AG20443 (cell line): ENCODE measurements around the gene C6orf163.

Experiments used
- DNase-seq: peaks from one replicate; pipeline ENCODE4 v3.0.0; 2012; ENCODE audit warnings: low spot score, mixed read lengths

The C6orf163 gene

DNA sequence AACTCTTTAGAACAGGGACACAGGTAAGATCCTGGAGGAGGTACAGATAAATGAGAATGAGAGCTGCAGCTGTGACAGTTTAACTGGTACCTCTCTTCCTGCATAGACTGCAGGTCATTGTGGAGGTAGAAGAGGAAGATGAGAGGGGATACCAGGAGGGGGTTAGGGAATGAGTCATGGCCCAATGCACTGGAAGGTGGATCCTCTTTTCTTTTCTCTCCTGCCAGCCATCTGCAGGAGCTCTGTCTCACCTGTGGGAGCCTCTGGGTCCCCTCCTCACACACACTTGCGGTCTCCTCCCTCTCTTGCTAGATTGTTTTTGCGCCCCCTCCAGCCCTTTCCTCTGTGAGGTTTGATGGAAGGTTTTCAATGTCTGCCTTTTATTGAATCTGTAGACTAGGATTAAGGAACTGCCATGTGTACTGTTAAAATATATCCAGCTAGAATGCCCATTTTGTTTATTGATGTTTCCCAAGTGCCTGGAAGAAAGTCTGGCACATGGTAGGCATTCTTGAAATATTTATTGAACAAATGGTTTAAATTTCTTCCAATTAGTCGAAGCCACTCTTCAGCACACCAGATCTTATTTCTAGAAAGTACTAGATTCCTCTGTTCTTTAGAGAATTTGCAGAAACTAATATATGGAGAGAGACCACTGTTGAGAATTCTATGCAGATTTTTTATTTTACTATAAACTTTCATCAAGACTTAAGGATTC lies 13.0 kb downstream of the C6orf163 start:
- DNase-seq: no peak

GRCh38 chr6:87364602-87365252 lies 20.1 kb downstream of the C6orf163 start:
- no peak for DNase-seq

DNA sequence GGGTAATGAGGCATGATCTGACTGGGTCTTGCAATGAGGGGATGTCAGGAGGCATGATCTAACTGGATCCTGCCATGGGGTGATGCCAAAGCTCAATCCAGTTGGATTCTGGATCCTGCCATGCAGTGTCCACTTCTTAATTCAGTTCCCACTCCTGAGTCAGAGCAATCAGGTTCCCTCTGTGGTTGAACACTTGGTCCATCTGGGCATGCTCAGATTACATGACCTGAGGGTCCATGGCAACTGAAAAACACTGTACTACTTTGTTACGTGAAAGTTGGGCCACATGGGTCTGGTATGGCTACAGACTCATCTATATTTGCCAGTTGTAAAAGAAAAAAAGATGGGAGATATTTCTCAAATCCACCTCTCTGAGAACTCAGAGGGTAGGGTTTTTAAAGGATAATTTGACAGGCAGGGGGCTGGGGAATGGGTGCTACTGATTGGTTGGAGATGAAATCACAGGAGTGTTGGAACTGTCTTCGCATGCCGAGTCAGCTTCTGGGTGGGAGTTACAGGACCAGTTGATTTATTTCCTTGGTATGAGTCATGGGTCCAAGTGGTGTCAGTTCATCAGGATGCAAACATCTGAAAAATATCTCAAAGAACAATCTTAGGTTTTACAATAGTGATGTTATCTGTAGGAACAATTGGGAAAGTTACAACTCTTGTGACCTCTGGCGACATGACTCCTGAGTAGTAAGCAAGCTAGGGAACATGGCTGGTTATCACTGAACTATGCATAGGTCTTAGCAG lies 21.6 kb downstream of the C6orf163 start:
- no peak for DNase-seq

DNA sequence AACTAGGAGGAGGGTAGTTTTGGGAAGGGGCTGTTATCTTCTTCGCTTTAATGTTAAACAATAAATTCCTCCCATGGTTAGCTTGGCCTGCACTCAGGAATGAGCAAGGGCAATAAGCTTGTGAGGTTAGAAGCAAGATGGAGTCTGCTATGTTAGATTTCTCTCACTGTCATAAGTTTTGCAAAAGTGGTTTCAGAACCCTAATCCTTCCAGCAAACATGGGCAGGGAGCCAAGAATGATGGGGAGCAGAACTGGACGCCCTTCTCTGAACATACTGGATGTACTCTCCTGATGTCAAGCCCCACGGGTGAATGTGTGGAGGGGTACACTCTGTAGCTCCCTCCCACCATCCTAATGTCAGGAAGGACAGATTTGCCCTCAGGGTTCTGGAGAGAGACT lies 22.3 kb downstream of the C6orf163 start:
- no peak for DNase-seq

DNA sequence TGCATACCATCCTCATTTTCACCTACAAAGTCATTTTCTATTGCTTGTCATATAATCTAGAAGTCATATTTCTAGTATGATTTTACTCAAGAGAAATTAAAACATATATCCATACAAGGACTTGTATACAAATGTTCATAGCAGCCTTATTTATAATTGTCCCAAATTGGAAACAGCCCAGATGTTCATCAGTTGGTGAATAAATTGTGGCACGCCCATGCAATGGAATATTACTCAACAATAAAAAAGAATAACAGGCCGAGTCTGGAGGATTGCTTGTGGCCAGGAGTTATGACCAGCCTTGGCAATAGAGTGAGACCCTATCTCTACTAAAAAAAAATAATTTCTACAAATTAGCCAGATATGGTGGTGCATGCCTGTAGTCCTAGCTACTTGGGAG lies 28.8 kb downstream of the C6orf163 start:
- no peak for DNase-seq

DNA sequence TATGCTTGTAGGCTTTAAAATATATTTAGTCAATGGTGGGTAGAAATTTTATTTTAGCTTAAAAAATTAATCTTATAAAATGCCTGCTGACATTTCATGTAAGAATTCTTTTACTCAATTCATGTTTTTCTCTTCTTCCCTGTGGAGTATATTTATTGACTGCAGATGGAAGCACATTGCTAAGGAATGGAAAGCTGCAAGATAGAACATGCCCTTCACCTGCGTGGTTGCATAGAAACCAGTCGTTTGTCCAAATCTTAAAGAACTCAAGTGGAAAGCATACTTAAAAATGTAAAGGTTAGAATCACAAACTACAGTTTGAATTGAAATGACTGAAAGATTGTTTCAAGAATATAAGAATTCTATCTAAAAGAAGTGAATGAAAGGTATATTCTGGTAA lies 30.7 kb downstream of the C6orf163 start:
- DNase-seq: no peak

DNA sequence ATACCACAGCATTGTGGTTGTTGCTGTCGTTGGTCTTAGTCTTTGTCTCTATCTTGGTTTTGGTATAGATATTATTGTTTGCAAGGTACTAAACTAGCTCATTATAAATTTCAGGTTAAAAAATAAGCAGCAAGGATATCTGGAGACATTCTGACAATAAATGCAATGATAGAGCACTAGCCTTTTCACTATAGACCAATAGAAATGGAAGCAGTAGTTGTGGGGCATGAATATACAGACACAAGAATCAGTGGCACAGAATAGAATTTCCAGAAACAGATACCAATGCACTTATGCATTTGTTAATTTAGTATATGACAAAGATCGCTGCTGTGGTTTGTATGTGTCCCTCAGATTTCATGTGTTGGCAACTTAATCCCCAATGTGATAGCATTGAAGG lies 32.0 kb downstream of the C6orf163 start:
- DNase-seq: no peak

DNA sequence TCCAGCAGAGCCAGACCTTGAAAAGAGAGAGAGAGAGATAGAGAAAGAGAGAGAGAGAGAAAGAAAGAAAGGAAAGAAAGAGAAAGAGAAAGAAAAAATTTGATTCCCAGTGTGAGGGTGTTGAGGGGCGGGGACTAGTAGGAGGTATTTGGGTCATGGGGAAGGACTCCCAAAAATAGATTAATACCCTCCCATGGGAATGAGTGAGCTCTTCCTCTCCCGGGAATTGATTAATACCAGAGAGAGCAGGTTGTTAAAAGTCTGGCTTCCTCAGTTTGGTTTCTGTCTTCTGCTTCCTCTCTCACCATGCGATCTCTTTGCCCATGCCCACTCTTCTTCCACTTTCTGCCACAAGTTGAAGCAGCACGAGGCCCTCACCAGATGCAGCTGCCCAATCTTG lies 34.3 kb downstream of the C6orf163 start:
- no peak for DNase-seq

- no peak for DNase-seq
Observed at GRCh38 chr6:87382861-87383260, 38.2 kb downstream of the C6orf163 start.

GRCh38 chr6:87384038-87384437 lies 39.4 kb downstream of the C6orf163 start:
- no peak for DNase-seq

GRCh38 chr6:87384449-87384848 lies 39.8 kb downstream of the C6orf163 start:
- no peak for DNase-seq

- peak; percentile 44 for DNase-seq
Observed at GRCh38 chr6:87391334-87391733, 46.7 kb downstream of the C6orf163 start.

DNA sequence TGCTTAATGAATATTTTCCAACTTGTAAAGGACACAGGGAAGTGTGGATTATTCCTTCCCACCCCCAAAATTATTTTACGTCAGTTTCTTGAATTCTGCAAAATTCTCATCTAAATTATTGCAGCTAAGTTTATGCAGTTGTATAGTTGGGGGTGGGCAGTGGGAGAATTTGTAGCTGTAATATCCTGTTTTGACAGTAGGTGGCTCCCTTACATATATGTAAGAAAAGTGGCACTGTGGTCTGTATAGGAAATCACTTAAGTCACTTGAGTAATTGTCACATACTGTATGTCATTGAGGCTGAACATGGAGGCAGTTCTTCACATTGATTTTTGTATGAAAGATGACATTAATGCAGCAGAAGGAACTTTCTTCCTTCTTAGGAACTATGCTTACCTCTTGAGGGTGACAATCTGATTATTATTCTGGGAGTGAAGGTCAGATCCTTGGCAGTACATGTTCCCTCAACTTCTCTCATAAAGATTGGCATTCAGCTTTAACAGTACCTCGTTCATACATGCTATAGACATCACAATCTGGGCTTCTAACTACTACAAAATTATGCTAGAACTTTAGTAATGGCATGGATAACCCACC lies 48.5 kb downstream of the C6orf163 start:
- DNase-seq: peak; percentile 43

DNA sequence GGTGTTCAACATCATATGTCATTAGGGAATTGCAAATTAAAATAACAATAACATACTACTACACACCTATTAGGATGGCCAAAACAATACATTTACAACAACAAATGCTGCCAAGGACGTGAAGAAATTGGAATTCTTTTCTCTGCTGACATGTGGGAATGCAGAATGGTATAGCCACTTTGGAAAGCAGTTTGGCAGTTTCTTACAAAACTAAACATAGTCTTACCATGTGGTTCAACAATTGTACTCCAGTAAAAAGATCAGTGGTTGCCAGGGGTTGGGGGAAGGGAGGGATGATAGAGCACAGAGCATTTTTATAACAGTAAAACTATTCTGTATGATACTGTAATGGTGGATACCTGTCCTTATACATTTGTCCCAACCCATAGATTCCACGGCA lies 50.8 kb downstream of the C6orf163 start:
- no peak for DNase-seq

- no peak for DNase-seq
Observed at GRCh38 chr6:87396595-87397392, 52.2 kb downstream of the C6orf163 start.

GRCh38 chr6:87397656-87398055 lies 53.0 kb downstream of the C6orf163 start:
- DNase-seq: no peak

DNA sequence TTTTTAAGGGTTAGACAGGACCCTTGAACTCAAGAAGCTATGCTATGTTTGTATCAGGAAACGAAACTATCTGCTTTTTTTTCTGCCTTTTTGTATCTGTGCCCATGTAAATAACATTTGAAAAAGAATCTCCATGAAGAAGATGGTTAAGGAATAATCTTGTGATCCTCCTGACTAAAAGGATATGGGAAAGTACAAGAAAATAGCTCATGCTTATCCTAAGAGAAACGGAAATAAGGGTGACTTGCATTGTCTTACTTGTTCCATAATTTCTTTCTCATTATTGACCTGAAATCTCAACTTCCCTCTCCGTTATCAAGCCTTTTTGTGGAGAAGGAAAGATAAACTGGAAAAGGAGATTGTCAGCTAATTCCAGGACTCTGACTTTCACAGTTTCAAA lies 57.2 kb downstream of the C6orf163 start:
- DNase-seq: no peak

DNA sequence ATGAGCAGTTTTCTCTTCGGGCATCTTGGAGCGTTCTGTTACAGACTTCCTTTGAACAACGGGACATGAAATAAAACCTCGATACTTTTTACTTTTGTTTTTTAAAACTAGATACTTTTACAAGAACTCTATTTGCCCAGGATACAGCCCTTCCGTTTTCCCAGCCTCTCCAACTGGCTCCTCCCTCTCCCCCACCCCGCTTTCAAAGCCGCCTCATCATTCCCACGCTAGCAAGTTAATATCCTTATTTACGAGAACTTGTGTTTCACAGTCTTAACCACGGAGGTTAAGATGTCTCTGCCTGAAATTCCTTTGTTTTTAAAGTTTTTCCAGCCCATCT lies 62.9 kb downstream of the C6orf163 start:
- no peak for DNase-seq

DNA sequence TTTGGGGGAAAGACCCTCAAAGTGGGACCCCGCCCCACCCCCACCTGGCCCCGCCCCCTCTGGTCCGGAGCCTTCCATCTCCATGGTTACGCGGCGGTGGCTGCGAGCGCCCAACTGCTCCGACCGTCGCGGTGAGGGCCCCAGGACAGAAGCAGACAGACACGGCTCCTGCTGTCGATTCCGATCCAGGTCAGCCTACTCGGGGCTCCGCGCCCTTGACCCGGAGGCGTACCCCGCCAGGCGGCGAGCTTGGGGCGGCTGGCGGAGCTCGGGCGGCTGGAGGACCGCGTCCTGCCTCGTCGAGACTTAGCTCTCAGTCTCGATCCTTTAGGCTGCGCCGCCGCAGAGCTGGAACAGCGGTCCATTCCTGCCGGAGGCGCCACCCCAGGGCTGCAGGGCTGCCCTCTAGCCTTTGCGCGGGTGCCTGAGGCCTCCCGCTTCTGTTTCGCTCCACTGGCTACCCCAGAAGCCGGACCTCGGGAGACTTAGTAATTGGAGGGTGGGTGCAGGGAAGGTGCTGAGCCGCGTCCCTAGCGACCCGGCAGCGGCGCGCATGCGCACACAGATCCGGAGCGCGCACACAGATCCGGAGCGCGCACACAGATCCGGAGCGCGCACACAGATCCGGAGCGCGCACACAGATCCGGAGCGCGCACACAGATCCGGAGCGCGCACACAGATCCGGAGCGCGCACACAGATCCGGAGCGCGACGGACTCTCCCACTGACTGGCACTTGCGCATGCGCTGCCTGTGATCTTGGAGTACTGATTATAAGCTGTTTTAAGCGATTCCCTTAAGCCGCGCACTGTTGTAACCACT lies 63.5 kb downstream of the C6orf163 start, which contains the start of gene CFAP206:
TSS of gene CFAP206 (plus strand) at position 72 of the 820 bp plus-strand sequence. CDS start 1,868 bp downstream, outside the sequence.
- DNase-seq: peak; percentile 94

DNA sequence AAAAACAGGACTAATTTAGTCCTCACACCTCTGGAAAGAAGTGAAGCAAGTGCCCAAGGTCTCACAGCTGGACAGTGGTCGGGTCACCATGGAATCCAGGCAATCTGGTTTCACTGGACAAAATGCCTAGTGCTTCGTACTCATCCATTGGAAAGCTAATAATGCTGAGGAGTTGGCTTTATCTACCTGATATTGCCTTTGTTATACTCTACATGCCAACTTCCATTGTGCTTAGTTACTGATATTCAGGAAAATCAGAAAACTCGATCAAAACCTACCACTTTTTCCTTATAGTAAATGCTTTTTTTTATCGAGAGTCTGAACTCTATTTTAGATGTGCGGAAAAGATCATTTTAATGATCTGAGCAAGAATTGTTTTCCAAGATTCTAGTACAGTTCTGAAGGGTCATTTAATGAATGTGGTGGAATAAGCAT lies 64.1 kb downstream of the C6orf163 start:
- DNase-seq: no peak
